Astrocyte of the spinal cord (primary cell): ENCODE results near the gene SFXN5.

Experiments used
- DNase-seq: peaks from one replicate; pipeline ENCODE4 v3.0.0; 2011; ENCODE audit warnings: low read depth, low spot score
- H3K4me3 ChIP-seq: 2 replicates; pipeline ENCODE4 v1.5.1; 2011; ENCODE audit warnings: low read depth, mild to moderate bottlenecking, low read length, moderate library complexity
- CTCF ChIP-seq: IDR thresholded peaks from 2 replicates; pipeline ENCODE4 v1.5.1; 2012; ENCODE audit warnings: low read depth, mild to moderate bottlenecking, low read length, inconsistent platforms
- in situ Hi-C: cut with HindIII; loops from 2 replicates; pipeline ENCODE4 v1.10.0; 2017; ENCODE audit warnings: low sequenced_read_pairs

SFXN5 gene

DNA sequence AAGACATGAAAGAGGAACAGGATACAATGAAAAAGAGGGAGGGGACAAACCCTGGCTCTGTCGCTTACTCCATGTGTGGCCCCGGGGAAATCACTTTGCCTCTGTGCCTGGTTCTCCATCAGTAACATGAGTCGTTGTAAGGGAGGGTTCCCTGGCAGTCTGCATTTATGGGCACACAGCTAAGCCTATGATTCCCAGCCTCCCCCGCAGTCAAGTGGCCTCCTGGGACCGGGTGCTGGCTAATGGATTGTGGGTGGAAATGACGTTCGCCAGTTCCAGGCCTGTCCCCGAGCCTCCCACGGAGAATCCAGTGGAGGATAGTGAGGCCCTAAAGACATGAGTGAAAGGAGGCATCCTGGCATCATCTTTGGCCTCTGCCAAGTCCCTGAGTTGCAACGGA, 42.7 kb downstream of the SFXN5 start:
- H3K4me3 ChIP-seq, result no peak overlapping the region
- TF ChIP-seq CTCF, result no peak
- in situ Hi-C loops, result no loop called here
- no peak for DNase-seq

- no peak overlapping the region for H3K4me3 ChIP-seq
- no peak for DNase-seq
- no peak for TF ChIP-seq CTCF
- in situ Hi-C loops, result no loop called here
Observed at GRCh38 chr2:73027340-73027739, 44.2 kb downstream of the SFXN5 start.

DNA sequence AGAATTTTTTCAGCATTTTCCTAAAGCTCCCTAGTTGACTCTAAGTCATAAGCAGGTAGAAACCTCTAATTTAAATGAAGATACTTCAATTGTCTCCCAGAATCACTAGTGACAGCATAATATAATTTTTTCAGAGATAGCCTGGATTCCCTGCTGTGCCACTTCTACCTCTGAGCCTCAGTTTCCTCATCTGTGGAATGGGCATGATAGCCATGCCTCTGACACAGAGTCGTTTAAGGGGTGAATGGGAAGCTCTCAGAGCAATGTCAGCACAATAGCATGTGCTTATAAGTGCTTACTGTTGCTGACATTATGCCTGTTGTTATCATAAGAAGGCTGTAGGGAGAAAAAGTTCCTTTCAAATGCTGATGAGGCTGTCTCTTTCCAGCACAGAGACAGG, 48.0 kb downstream of the SFXN5 start:
- no peak overlapping the region for H3K4me3 ChIP-seq
- TF ChIP-seq CTCF, result no peak
- no peak for DNase-seq
- in situ Hi-C loops, result no loop called here

GRCh38 chr2:73022024-73022568, 49.4 kb downstream of the SFXN5 start:
- no peak for TF ChIP-seq CTCF
- H3K4me3 ChIP-seq, result no peak overlapping the region
- DNase-seq, result no peak
- in situ Hi-C loops, result no loop called here

GRCh38 chr2:73021371-73022010, 50.0 kb downstream of the SFXN5 start:
- no peak for DNase-seq
- no peak overlapping the region for H3K4me3 ChIP-seq
- no peak for TF ChIP-seq CTCF
- in situ Hi-C loops, result no loop called here

GRCh38 chr2:73020657-73021370, 50.7 kb downstream of the SFXN5 start:
- H3K4me3 ChIP-seq, result no peak overlapping the region
- no peak for TF ChIP-seq CTCF
- DNase-seq, result peak; percentile 79
- in situ Hi-C loops, result no loop called here
